Activated T-cell treated with anti-CD3 and anti-CD28 coated beads, Interleukin-2, amount 50 U/mL, for 24 hours (primary cell): ENCODE data around the gene SLC25A25.

Experiments
- DNase-seq: peaks from one replicate; pipeline ENCODE4 v3.0.0-alpha.2; 2020
- H3K27ac Mint-ChIP-seq: 2 replicates; pipeline ENCODE4 v1.8.0; 2020; ENCODE audit warnings: mild to moderate bottlenecking, mixed read lengths
- H3K27me3 Mint-ChIP-seq: 2 replicates; pipeline ENCODE4 v1.8.0; 2020; ENCODE audit warnings: mixed read lengths
- H3K36me3 Mint-ChIP-seq: 2 replicates; pipeline ENCODE4 v1.8.0; 2020; ENCODE audit warnings: low read depth, mixed read lengths
- H3K4me1 Mint-ChIP-seq: 2 replicates; pipeline ENCODE4 v1.8.0; 2020; ENCODE audit warnings: low read depth, mixed read lengths
- H3K4me3 Mint-ChIP-seq: 2 replicates; pipeline ENCODE4 v1.8.0; 2020; ENCODE audit warnings: mild to moderate bottlenecking, moderate library complexity, mixed read lengths
- H3K9me3 Mint-ChIP-seq: 2 replicates; pipeline ENCODE4 v1.8.0; 2020; ENCODE audit warnings: mixed read lengths

SLC25A25 gene

DNA sequence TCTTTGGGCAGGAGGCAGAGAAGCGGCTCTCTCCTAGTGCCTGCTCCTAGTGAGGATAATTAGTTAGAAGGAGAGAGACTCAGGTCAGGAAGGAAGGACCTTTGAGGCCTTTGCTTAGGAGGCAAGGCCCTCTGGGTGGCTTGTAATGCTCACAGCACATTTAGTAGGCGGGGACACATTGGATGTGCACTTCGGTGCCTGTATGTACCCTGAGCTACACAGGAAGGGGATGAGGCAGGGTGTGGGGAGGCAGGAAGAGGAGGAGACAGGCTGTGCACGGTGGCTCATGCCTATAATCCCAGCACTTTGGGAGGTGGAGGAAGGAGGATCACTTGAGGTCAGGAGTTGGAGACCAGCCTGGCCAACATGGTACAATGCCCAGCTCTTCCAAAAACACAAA is 74.0 kb downstream of the SLC25A25 start:
- Mint-ChIP-seq H3K27me3 (no peaks in the 10 kb centered on the region), H3K4me3 (no peak overlapping the region), H3K9me3 (no peaks in the 10 kb centered on the region), H3K27ac (peak overlapping the region; percentile 34), H3K36me3 (no peaks in the 10 kb centered on the region), H3K4me1 (peaks cover 10% of the 10 kb centered on the region)
- DNase-seq = no peak

GRCh38 chr9:128142596-128142995 is 74.6 kb downstream of the SLC25A25 start:
- H3K27ac Mint-ChIP-seq = no peak overlapping the region
- no peaks in the 10 kb centered on the region for H3K9me3 Mint-ChIP-seq
- H3K4me1 Mint-ChIP-seq = peaks cover 10% of the 10 kb centered on the region
- no peak for DNase-seq
- H3K36me3 Mint-ChIP-seq = no peaks in the 10 kb centered on the region
- H3K4me3 Mint-ChIP-seq = no peak overlapping the region
- no peaks in the 10 kb centered on the region for H3K27me3 Mint-ChIP-seq

DNA sequence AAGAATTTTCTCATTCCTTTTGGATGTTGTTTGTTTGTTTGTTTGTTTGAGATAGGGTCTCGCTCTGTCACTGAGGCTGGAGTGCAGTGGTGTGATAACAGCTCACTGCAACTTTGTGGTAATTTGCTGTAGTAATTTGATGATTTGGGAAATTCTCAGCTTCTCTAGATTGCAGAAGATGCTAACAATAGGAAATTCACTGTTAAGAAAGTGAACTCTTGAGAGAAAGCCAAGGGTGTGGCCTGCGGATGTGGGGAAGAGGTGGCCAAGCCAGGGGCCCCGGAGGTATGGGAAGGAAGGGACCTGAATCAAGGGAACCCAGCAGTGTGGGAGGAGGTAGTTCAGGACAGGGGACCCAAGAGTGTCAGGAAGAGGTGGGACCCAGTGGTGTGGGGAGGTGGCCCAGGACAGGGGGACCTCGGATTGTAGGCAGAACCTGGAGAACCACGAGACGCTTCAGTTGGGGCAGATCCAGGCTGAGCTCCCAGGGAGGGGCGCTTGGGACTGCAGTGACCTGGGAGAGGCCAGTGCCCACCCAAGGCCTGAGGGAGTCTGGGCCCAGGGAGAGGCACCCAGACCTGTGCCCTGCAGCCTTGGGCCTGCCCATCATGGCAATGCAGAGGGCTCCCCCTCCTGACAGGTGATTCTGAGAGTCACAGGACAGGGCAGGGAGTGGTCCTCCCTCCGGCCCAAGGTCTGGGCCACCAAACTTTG is 75.7 kb downstream of the SLC25A25 start:
- Mint-ChIP-seq H3K9me3 (no peaks in the 10 kb centered on the region), H3K27me3 (no peaks in the 10 kb centered on the region), H3K4me1 (peaks cover 10% of the 10 kb centered on the region), H3K27ac (no peak overlapping the region), H3K4me3 (no peak overlapping the region), H3K36me3 (no peaks in the 10 kb centered on the region)
- DNase-seq = no peak

- DNase-seq = no peak
- H3K4me3 Mint-ChIP-seq = no peak overlapping the region
- no peaks in the 10 kb centered on the region for H3K36me3 Mint-ChIP-seq
- H3K4me1 Mint-ChIP-seq = peaks cover 10% of the 10 kb centered on the region
- no peaks in the 10 kb centered on the region for H3K9me3 Mint-ChIP-seq
- no peak overlapping the region for H3K27ac Mint-ChIP-seq
- H3K27me3 Mint-ChIP-seq = no peaks in the 10 kb centered on the region
Observed at GRCh38 chr9:128144239-128145181, 76.5 kb downstream of the SLC25A25 start.

DNA sequence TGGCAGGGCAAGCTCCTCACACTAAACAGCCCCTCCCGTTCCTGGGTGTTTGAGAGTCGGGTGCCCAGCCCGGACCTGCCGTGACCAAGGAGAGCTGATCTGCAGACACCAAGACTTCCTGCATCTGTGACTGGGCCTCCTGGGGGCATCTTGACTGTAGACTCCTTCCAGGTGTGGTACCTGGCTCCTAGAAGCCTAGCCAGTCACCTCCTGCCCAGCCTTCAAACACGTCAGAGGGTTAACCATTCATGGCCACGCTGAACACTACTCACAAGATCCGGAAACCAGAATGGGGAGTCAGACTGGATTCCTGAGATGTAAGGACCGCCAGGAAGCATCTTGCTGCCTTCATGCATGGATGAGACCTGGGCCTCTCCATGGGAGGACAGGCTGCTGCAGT is 77.5 kb downstream of the SLC25A25 start:
- DNase-seq = no peak
- Mint-ChIP-seq H3K27ac (no peak overlapping the region), H3K4me1 (peaks cover 10% of the 10 kb centered on the region), H3K4me3 (no peak overlapping the region), H3K27me3 (no peaks in the 10 kb centered on the region), H3K36me3 (no peaks in the 10 kb centered on the region), H3K9me3 (no peaks in the 10 kb centered on the region)

GRCh38 chr9:128145951-128146351 is 77.9 kb downstream of the SLC25A25 start:
- no peak overlapping the region for H3K27ac Mint-ChIP-seq
- no peak overlapping the region for H3K4me3 Mint-ChIP-seq
- H3K9me3 Mint-ChIP-seq = no peaks in the 10 kb centered on the region
- DNase-seq = no peak
- H3K4me1 Mint-ChIP-seq = peaks cover 10% of the 10 kb centered on the region
- no peaks in the 10 kb centered on the region for H3K27me3 Mint-ChIP-seq
- H3K36me3 Mint-ChIP-seq = no peaks in the 10 kb centered on the region

- Mint-ChIP-seq H3K4me1 (peaks cover 10% of the 10 kb centered on the region), H3K36me3 (no peaks in the 10 kb centered on the region), H3K9me3 (no peaks in the 10 kb centered on the region), H3K27ac (no peak overlapping the region), H3K4me3 (no peak overlapping the region), H3K27me3 (no peaks in the 10 kb centered on the region)
- no peak for DNase-seq
Observed at GRCh38 chr9:128146591-128147120, 78.6 kb downstream of the SLC25A25 start.

GRCh38 chr9:128148509-128149000 is 80.5 kb downstream of the SLC25A25 start:
- Mint-ChIP-seq H3K4me1 (no peaks in the 10 kb centered on the region), H3K27ac (no peak overlapping the region), H3K36me3 (no peaks in the 10 kb centered on the region), H3K9me3 (no peaks in the 10 kb centered on the region), H3K27me3 (no peaks in the 10 kb centered on the region), H3K4me3 (no peak overlapping the region)
- no peak for DNase-seq

DNA sequence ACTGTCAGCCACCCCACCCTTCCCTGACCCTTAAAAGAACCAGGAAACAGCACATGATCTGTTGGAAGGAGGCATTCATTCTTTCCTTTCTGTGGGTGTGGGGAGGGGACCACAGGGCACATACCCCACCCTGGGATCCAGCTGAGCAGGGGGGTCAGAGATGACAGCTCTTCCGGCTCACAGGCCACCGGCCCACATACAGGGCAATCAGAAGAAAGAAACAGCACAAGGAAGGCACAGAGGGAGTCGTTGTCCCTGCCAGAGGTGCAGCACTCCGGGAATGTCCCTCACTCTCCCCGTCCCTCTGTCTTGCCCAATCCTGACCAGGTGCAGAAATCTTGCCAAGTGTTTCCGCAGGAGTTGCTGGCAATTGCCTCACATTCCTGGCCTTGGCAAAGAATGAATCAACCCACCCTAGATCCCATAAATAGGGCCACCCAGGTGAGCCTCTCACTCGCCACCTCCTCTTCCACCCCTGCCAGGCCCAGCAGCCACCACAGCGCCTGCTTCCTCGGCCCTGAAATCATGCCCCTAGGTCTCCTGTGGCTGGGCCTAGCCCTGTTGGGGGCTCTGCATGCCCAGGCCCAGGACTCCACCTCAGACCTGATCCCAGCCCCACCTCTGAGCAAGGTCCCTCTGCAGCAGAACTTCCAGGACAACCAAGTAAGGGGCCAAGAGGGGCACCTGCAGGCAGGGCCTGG is 81.1 kb downstream of the SLC25A25 start, which contains the start of gene LCN2:
TSS of gene LCN2 (plus strand) at position 453 of the 701 bp plus-strand sequence. CDS start at position 526, 73 bp downstream.
- H3K4me3 Mint-ChIP-seq = no peak within 1 kb of the TSS
- no peaks in the 10 kb centered on the region for H3K4me1 Mint-ChIP-seq
- no peaks in the 10 kb centered on the region for H3K9me3 Mint-ChIP-seq
- no peak for DNase-seq
- peak within 1 kb of the TSS; percentile 3 for H3K27ac Mint-ChIP-seq
- no peaks in the 10 kb centered on the region for H3K36me3 Mint-ChIP-seq
- no peaks in the 10 kb centered on the region for H3K27me3 Mint-ChIP-seq

DNA sequence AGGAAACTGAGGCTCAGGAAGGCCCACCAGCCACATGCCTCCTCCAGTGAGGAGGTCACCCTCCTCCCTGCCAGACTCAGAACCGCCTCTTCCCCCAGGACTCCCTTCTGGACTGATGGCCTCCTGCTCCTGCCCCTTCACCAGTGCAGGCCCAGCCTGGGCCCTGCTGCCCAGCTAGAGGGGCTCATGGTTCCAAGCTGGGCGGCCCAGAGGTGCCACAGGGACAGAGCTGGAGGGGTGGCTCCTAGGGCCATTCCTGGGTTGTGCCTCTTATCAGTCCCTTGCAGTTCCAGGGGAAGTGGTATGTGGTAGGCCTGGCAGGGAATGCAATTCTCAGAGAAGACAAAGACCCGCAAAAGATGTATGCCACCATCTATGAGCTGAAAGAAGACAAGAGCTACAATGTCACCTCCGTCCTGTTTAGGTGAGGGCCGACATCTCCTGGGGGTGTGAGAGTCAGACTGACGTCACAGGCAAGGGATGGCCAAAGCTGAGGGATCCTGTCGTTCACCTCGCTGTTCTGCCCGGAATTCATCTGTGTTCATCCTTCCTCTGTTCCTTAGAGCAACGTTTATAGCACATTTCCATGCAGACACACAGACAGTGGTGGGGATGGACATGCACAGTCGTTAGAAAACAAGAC is 82.0 kb downstream of the SLC25A25 start:
- peak overlapping the region; percentile 3 for H3K27ac Mint-ChIP-seq

GRCh38 chr9:128150594-128151308 is 82.7 kb downstream of the SLC25A25 start:
- Mint-ChIP-seq H3K4me1 (no peaks in the 10 kb centered on the region), H3K4me3 (no peak overlapping the region), H3K27ac (no peak overlapping the region), H3K9me3 (no peaks in the 10 kb centered on the region), H3K27me3 (no peaks in the 10 kb centered on the region), H3K36me3 (no peaks in the 10 kb centered on the region)
- DNase-seq = no peak

More for the DNA sequence above, 82.0 kb downstream of the SLC25A25 start:
- no peak overlapping the region for H3K4me3 Mint-ChIP-seq
- no peaks in the 10 kb centered on the region for H3K27me3 Mint-ChIP-seq
- DNase-seq = no peak
- H3K4me1 Mint-ChIP-seq = no peaks in the 10 kb centered on the region
- H3K36me3 Mint-ChIP-seq = no peaks in the 10 kb centered on the region
- H3K9me3 Mint-ChIP-seq = no peaks in the 10 kb centered on the region

- Mint-ChIP-seq H3K36me3 (no peaks in the 10 kb centered on the region), H3K4me3 (no peak overlapping the region), H3K27me3 (no peaks in the 10 kb centered on the region), H3K27ac (no peak overlapping the region), H3K9me3 (no peaks in the 10 kb centered on the region), H3K4me1 (no peaks in the 10 kb centered on the region)
- DNase-seq = no peak
Observed at GRCh38 chr9:128151309-128152132, 83.5 kb downstream of the SLC25A25 start.
